Neural crest cell (in vitro differentiated cells): ENCODE results near the gene KIDINS220. TPM values are rescaled to one million over a fixed set of nuclear protein-coding genes. Genes with fewer than 3 reads are reported as not detected.

ENCODE experiments used
- DNase-seq: peaks from one replicate; pipeline ENCODE4 v3.0.0; 2021; ENCODE audit warnings: low read depth, mixed read lengths, low spot score
- H3K27ac Mint-ChIP-seq: one replicate; pipeline ENCODE4 v1.8.0; 2021; ENCODE audit warnings: mild to moderate bottlenecking, mixed read lengths; ENCODE audit not compliant: unreplicated experiment
- H3K27me3 Mint-ChIP-seq: 2 replicates; pipeline ENCODE4 v1.8.0; 2021; ENCODE audit warnings: low read depth, mild to moderate bottlenecking, mixed read lengths
- H3K36me3 Mint-ChIP-seq: 2 replicates; pipeline ENCODE4 v1.8.0; 2021; ENCODE audit warnings: low read depth, mild to moderate bottlenecking, mixed read lengths
- H3K4me1 Mint-ChIP-seq: 2 replicates; pipeline ENCODE4 v1.8.0; 2021; ENCODE audit warnings: mixed read lengths
- H3K4me3 Mint-ChIP-seq: one replicate; pipeline ENCODE4 v1.8.0; 2021; ENCODE audit warnings: mild to moderate bottlenecking, mixed read lengths
- H3K9me3 Mint-ChIP-seq: 2 replicates; pipeline ENCODE4 v1.8.0; 2021; ENCODE audit warnings: mixed read lengths
- total RNA-seq: library from RNA; stranded (reverse); gene quantifications from 2 replicates; pipeline ENCODE4 v1.2.1, GENCODE V29; 2021
- TF ChIP-seq, protein P1 (sequence below): fragments of 200-600 bp; sonication (generic); conservative IDR thresholded peaks from 2 replicates; pipeline ENCODE4 v1.5.0; 2021; ENCODE audit warnings: antibody characterized with exemption, mild to moderate bottlenecking

KIDINS220 gene
- total RNA-seq, 1 donor from 2014 or later, result 61.1 TPM

DNA sequence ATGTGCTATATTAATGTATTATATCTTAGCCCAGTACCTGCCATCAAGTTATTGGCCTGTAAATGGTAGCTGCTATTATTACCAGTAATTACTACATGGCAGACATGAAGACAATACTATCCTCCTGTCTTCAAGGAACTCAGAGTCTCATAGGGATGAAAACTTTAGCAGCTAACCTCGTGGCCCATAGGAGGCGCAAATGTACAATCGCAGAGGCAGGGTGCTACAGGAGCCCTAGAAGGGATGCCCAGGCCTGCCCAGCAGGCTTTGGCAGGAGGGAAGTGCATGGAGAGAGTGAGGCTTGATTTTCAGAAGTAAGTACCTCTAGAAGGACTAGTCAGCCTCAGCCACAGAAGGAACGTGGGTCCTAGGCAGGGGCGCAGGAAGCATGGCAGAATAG lies 44.7 kb upstream of the KIDINS220 start:
- Mint-ChIP-seq H3K4me1 (peaks cover 17% of the 10 kb centered on the region), H3K36me3 (peaks cover 32% of the 10 kb centered on the region), H3K9me3 (peaks cover 3% of the 10 kb centered on the region), H3K27me3 (no peaks in the 10 kb centered on the region), H3K27ac (no peak overlapping the region), H3K4me3 (no peak overlapping the region)
- TF ChIP-seq, protein P1, sequence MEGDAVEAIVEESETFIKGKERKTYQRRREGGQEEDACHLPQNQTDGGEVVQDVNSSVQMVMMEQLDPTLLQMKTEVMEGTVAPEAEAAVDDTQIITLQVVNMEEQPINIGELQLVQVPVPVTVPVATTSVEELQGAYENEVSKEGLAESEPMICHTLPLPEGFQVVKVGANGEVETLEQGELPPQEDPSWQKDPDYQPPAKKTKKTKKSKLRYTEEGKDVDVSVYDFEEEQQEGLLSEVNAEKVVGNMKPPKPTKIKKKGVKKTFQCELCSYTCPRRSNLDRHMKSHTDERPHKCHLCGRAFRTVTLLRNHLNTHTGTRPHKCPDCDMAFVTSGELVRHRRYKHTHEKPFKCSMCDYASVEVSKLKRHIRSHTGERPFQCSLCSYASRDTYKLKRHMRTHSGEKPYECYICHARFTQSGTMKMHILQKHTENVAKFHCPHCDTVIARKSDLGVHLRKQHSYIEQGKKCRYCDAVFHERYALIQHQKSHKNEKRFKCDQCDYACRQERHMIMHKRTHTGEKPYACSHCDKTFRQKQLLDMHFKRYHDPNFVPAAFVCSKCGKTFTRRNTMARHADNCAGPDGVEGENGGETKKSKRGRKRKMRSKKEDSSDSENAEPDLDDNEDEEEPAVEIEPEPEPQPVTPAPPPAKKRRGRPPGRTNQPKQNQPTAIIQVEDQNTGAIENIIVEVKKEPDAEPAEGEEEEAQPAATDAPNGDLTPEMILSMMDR, result peak; percentile 28
- DNase-seq, result peak; percentile 22

DNA sequence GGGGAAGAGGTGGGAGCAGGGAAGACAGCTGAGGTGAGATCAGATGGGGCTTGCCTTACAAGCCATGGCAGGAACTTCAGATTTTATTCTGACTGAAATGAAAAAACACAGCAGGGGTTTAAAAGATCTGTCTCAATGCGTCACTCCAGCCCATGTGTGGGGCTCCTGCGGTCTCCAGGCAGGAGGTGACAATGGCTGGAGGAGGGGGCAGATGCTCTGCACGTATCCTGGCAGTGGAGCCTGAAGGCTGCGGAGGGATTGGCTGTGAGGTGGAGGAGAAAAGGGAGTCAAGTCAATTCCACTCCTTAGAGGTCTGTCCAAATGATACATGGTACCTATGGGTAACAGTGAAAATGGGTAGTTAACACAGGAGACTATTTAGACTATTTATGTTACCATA lies 40.5 kb upstream of the KIDINS220 start:
- no peaks in the 10 kb centered on the region for H3K27me3 Mint-ChIP-seq
- TF ChIP-seq, protein P1, result no peak
- H3K36me3 Mint-ChIP-seq, result peaks cover 29% of the 10 kb centered on the region
- H3K27ac Mint-ChIP-seq, result no peak overlapping the region
- H3K4me1 Mint-ChIP-seq, result peaks cover 19% of the 10 kb centered on the region
- H3K9me3 Mint-ChIP-seq, result no peaks in the 10 kb centered on the region
- no peak overlapping the region for H3K4me3 Mint-ChIP-seq
- no peak for DNase-seq

DNA sequence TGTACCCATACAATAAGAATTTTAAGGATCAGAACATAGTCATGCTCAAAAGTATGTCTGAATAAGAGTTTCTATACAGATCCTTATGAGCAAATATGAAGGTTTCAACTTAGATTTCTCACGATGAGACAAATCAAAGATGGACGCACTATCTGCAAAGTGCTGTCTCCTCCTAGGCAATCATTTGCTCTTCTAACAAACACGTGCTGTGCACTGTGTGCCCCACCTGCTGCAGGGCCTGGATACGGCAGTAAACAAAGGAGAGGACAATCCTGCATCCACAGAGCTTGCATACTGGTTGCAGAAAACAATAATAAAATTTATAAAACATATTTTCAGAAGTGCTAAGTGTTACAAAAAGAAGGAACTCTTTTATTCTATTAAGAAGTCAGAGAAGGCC lies 39.9 kb upstream of the KIDINS220 start:
- no peak for DNase-seq
- peaks cover 29% of the 10 kb centered on the region for H3K36me3 Mint-ChIP-seq
- TF ChIP-seq, protein P1, result no peak
- no peaks in the 10 kb centered on the region for H3K9me3 Mint-ChIP-seq
- H3K27ac Mint-ChIP-seq, result no peak overlapping the region
- H3K4me3 Mint-ChIP-seq, result no peak overlapping the region
- H3K27me3 Mint-ChIP-seq, result no peaks in the 10 kb centered on the region
- peaks cover 20% of the 10 kb centered on the region for H3K4me1 Mint-ChIP-seq

DNA sequence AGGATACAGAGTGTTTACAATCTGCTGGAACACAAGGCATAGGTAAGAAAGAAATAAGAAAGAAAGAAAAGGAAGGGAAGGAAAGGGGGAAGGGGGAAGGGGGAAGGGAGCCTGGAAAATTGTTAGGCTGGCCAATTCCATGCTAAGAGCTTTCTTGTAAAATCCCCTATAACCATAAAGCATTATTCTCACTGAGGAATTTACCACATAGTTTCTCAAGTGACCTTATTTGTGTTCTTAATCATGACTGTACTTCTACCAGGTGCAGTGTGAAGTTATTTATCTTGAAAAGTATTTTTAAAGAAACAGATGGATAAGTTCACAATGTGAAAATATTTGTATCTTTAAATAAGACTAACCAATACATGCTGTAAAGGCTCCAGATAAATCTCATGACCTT lies 39.2 kb upstream of the KIDINS220 start:
- DNase-seq, result no peak
- TF ChIP-seq, protein P1, result no peak
- no peaks in the 10 kb centered on the region for H3K9me3 Mint-ChIP-seq
- H3K27ac Mint-ChIP-seq, result no peak overlapping the region
- no peaks in the 10 kb centered on the region for H3K27me3 Mint-ChIP-seq
- peaks cover 20% of the 10 kb centered on the region for H3K4me1 Mint-ChIP-seq
- H3K4me3 Mint-ChIP-seq, result no peak overlapping the region
- H3K36me3 Mint-ChIP-seq, result peaks cover 29% of the 10 kb centered on the region

DNA sequence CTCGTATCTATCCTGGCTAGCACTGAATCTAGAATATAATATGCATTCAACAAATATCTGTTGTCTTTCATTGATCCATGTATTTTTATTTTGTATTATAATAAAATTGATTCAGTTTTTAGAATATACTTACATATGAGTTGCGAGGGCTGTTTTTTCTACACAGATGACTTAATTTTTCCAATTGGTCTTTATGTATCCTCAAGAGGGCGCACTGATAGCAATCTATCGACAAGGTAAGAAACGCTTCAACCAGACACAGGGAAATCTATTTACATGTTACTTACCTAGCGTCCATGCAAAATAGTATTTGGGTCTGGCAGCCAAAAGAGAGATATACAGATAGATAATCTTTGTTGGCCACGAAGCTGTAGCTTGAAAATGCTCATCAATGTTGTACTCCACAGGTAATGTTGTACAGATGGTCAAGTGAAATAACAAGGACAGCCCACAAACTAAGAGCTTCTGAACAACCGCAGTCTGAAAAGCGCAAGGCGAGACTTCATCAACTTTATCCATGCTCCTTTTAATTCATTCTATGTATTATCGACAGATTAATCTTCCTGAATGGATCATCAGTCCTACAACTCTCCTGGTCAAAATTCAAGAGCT lies 35.5 kb upstream of the KIDINS220 start:
- H3K36me3 Mint-ChIP-seq, result peaks cover 4% of the 10 kb centered on the region
- no peak for DNase-seq
- TF ChIP-seq, protein P1, result peak; percentile 77
- H3K4me3 Mint-ChIP-seq, result no peak overlapping the region
- H3K27ac Mint-ChIP-seq, result no peak overlapping the region
- H3K4me1 Mint-ChIP-seq, result peaks cover 9% of the 10 kb centered on the region
- no peaks in the 10 kb centered on the region for H3K27me3 Mint-ChIP-seq
- no peaks in the 10 kb centered on the region for H3K9me3 Mint-ChIP-seq
